Measurements from ENCODE around the gene JARID2. TPM values are rescaled to one million over a fixed set of nuclear protein-coding genes. Genes with fewer than 3 reads are reported as not detected.

The JARID2 gene
- total and polyA plus RNA-seq, 7 donors, result 1.8 to 7.8 (median 6.1) TPM

- H3K27me3 ChIP-seq, result no peaks in the 10 kb centered on the region
- no peak overlapping the region for H3K27ac ChIP-seq
- no peak overlapping the region for H3K4me3 ChIP-seq
- no peaks in the 10 kb centered on the region for H3K9me3 ChIP-seq
- TF ChIP-seq POLR2A (IDR thresholded peaks at IDR 0.05) (no peak), EP300 (IDR thresholded peaks at IDR 0.05) (no peak), POLR2AphosphoS5 (IDR thresholded peaks at IDR 0.05) (no peak)
- TF ChIP-seq, protein P1, sequence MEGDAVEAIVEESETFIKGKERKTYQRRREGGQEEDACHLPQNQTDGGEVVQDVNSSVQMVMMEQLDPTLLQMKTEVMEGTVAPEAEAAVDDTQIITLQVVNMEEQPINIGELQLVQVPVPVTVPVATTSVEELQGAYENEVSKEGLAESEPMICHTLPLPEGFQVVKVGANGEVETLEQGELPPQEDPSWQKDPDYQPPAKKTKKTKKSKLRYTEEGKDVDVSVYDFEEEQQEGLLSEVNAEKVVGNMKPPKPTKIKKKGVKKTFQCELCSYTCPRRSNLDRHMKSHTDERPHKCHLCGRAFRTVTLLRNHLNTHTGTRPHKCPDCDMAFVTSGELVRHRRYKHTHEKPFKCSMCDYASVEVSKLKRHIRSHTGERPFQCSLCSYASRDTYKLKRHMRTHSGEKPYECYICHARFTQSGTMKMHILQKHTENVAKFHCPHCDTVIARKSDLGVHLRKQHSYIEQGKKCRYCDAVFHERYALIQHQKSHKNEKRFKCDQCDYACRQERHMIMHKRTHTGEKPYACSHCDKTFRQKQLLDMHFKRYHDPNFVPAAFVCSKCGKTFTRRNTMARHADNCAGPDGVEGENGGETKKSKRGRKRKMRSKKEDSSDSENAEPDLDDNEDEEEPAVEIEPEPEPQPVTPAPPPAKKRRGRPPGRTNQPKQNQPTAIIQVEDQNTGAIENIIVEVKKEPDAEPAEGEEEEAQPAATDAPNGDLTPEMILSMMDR (IDR thresholded peaks at IDR 0.05), result no peak
- intact Hi-C loops (cut with DNase I), result loop anchor here (5.0 kb wide), 1 partner anchor 33 kb away; no protein-coding TSS in a partner anchor
- DNase-seq, result no peak
- H3K36me3 ChIP-seq, result no peaks in the 10 kb centered on the region
- H3K4me1 ChIP-seq, result peaks cover 0 to 32% (median 31%) of the 10 kb centered on the region in 4 donors
- WGBS, 2 donors, result 90 to 95% methylated on average over 8 of the region's 8 CpGs
Measured at GRCh38 chr6:15395087-15395486, 149.2 kb downstream of the JARID2 start.

DNA sequence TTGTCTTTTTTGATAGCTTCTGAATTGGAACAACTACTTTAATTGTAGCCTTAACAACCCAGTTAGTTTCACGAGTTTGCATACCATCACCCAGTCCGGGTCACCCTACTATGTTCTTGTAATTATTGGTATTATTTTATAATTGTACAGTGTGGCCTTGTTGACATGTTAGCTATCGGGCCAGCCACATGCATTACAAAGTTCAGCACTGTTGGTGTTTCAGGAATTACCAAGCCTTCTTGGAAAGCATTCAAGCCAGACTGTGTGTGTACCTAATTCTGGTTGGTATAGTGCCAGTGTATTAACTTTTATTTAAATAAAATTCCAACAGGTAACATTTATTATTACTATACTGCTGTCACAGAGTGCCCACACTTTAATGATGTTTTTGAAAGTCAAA, 150.9 kb downstream of the JARID2 start:
- Histone ChIP-seq H3K4me3 (no peak overlapping the region), H3K27ac (no peak overlapping the region), H3K27me3 (no peaks in the 10 kb centered on the region), H3K36me3 (no peaks in the 10 kb centered on the region), H3K4me1 (peaks cover 0 to 32% (median 30%) of the 10 kb centered on the region in 4 donors), H3K9me3 (no peaks in the 10 kb centered on the region)
- TF ChIP-seq POLR2A (IDR thresholded peaks at IDR 0.05), result no peak
- DNase-seq, result no peak
- WGBS, 2 donors, result 20 to 79% methylated on average over 3 of the region's 3 CpGs
- intact Hi-C loops (cut with DNase I), result loop anchor here (5.0 kb wide), 1 partner anchor 35 kb away; no protein-coding TSS in a partner anchor

- WGBS, 2 donors, result 61 to 86% methylated on average over 8 of the region's 8 CpGs
- Histone ChIP-seq H3K27ac (no peak overlapping the region), H3K36me3 (no peaks in the 10 kb centered on the region), H3K4me1 (peaks cover 0 to 48% (median 31%) of the 10 kb centered on the region in 4 donors), H3K9me3 (no peaks in the 10 kb centered on the region), H3K27me3 (no peaks in the 10 kb centered on the region), H3K4me3 (no peak overlapping the region)
- TF ChIP-seq, protein P1 (IDR thresholded peaks at IDR 0.05), result no peak
- TF ChIP-seq EP300 (IDR thresholded peaks at IDR 0.05) (no peak), POLR2AphosphoS5 (IDR thresholded peaks at IDR 0.05) (no peak), POLR2A (IDR thresholded peaks at IDR 0.05) (no peak)
- intact Hi-C loops (cut with DNase I), result loop anchor here (5.0 kb wide), 1 partner anchor 36 kb away; no protein-coding TSS in a partner anchor
- no peak for DNase-seq
Measured at GRCh38 chr6:15398633-15399275, 152.9 kb downstream of the JARID2 start.

DNA sequence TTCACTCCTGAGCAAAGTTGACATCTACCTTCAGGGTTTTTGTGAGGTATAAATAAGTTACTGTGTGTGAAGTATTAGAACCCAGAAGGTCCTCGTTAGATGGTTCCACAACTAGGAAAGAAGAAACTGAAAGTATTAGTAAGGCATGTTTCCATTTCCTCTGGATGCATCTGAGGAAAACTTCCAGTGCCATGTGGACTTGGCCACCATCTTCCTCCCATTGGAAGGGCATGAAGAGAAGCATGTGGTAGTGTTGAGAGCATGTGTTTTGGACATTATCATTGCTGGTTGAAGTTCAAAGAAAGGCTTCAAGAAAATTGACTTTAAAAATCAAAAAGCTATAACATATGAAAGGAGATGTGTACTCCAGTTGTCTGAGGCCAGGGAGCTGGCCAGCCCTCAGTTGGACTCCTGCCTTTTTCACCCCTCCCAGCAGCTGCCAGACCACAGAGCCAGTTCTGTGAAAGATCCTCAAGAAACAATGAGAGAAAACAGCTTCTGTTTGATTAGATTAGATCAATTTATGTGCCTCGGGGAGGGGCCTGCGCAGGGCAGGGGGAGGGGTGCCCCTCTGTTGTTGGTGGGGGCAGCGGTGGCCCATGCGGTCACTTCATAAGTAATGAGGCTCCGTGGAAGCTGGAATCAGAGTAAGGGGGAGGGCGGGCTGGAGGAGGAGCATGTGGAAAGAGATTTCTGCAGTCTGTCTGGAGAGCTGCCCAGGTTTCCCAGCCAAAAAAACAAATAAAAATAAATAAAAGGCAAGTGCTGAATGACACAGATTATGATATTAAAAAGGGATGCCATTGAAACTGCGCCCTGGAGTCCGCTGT, 154.0 kb downstream of the JARID2 start:
- WGBS, 2 donors, result 14 to 34% methylated on average over 9 of the region's 9 CpGs
- H3K36me3 ChIP-seq, result no peaks in the 10 kb centered on the region
- intact Hi-C loops (cut with DNase I), result loop anchor here (1.0 to 5.0 kb wide), 4 partner anchors 11 to 153 kb away; partner anchors contain the start of gene JARID2
- peak overlapping the region; percentile 20 to 43 (median 40) for H3K4me3 ChIP-seq
- peaks cover 0 to 48% (median 35%) of the 10 kb centered on the region in 4 donors for H3K4me1 ChIP-seq
- H3K27me3 ChIP-seq, result no peaks in the 10 kb centered on the region
- DNase-seq, result peak; percentile 91
- no peak for TF ChIP-seq POLR2A (IDR thresholded peaks at IDR 0.05)
- TF ChIP-seq EP300 (IDR thresholded peaks at IDR 0.05), result no peak
- TF ChIP-seq POLR2AphosphoS5 (IDR thresholded peaks at IDR 0.05), result peak in 3 of 4 donors; percentile 17 to 36 (median 35)
- TF ChIP-seq, protein P1 (IDR thresholded peaks at IDR 0.05), result no peak
- no peaks in the 10 kb centered on the region for H3K9me3 ChIP-seq
- H3K27ac ChIP-seq, result peak overlapping the region; percentile 55 to 74 (median 70)

DNA sequence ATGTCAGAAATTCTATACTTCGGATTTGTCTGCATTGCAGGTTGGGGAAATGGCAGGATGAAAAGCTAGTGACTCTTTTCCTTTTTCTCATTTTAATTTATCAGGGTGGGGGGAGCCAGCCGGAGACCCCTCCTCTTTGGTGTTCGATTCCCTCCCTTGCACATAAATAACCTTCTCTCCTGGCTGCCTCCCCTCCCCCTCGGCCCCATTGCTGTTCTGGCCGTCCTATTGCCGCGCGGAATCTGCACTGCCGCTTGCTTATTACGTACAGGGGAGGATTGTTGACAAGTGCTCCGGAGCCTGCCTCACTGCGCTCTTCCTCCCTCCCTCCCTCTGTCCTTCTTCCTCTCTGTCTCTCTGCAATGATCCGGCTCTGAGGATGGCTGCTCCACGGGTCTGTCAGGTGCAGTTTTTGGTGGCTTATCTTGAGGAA, 154.7 kb downstream of the JARID2 start:
- Histone ChIP-seq H3K27me3 (no peaks in the 10 kb centered on the region), H3K27ac (peak overlapping the region; percentile 55 to 74 (median 70)), H3K4me1 (peaks cover 0 to 48% (median 35%) of the 10 kb centered on the region in 4 donors), H3K36me3 (no peaks in the 10 kb centered on the region), H3K4me3 (peak overlapping the region; percentile 20 to 43 (median 40)), H3K9me3 (no peaks in the 10 kb centered on the region)
- intact Hi-C loops (cut with DNase I), result loop anchor here (1.0 to 5.0 kb wide), 3 partner anchors 11 to 153 kb away; partner anchors contain the start of gene JARID2
- WGBS, 2 donors, result 22 to 25% methylated on average over 14 of the region's 14 CpGs
- peak; percentile 81 for DNase-seq
- peak in 1 of 4 donors; percentile 32 for TF ChIP-seq POLR2AphosphoS5 (IDR thresholded peaks at IDR 0.05)
- TF ChIP-seq POLR2A (IDR thresholded peaks at IDR 0.05), result no peak
- TF ChIP-seq EP300 (IDR thresholded peaks at IDR 0.05), result no peak
- TF ChIP-seq, protein P1 (IDR thresholded peaks at IDR 0.05), result no peak

Data from sigmoid colon (tissue), 7 donors.